T-helper 1 cell (primary cell): ENCODE results near the gene GRIK1.
"Not testable (repeated sequence)": the region's sequence is repeated elsewhere in the genome, so short reads cannot be mapped to it uniquely, and the experiment has no call there.

ENCODE experiments used
- DNase-seq, 5 donors: peaks; one replicate each; pipeline ENCODE4 v3.0.0-alpha.2; 2012 to 2020
- total RNA-seq, 4 donors: gene quantifications; one replicate each; lab custom pipeline; 2026; lab: John Stamatoyannopoulos, UW

GRIK1 gene
- total RNA-seq, result 0 reads per million in 4 donors

- DNase-seq, result no peak
Observed at GRCh38 chr21:29939924-29940275, at the start of gene GRIK1. Gene GRIK1 (minus strand): TSS chr21:29939996.

- DNase-seq, result no peak
Observed at GRCh38 chr21:29987762-29988161, 48.0 kb upstream of the GRIK1 start.

- DNase-seq, result no peak
Observed at GRCh38 chr21:29985866-29986265, 46.1 kb upstream of the GRIK1 start.

GRCh38 chr21:29979043-29979442 is 39.2 kb upstream of the GRIK1 start:
- no peak for DNase-seq

GRCh38 chr21:29975776-29976175 is 36.0 kb upstream of the GRIK1 start:
- DNase-seq, result no peak

GRCh38 chr21:29973258-29973657 is 33.5 kb upstream of the GRIK1 start:
- no peak for DNase-seq

GRCh38 chr21:29961291-29962027 is 21.7 kb upstream of the GRIK1 start:
- DNase-seq, result no peak

- no peak for DNase-seq
Observed at GRCh38 chr21:29958551-29958950, 18.8 kb upstream of the GRIK1 start.

- DNase-seq, result not testable (repeated sequence)
Observed at GRCh38 chr21:29958035-29958434, 18.2 kb upstream of the GRIK1 start.

GRCh38 chr21:29953690-29954089 is 13.9 kb upstream of the GRIK1 start:
- DNase-seq, result no peak

GRCh38 chr21:29953072-29953471 is 13.3 kb upstream of the GRIK1 start:
- no peak for DNase-seq

GRCh38 chr21:29951911-29952310 is 12.1 kb upstream of the GRIK1 start:
- no peak for DNase-seq

- DNase-seq, result no peak
Observed at GRCh38 chr21:29949991-29950390, 10.2 kb upstream of the GRIK1 start.

GRCh38 chr21:29947119-29947518 is 7.3 kb upstream of the GRIK1 start:
- DNase-seq, result no peak

- no peak for DNase-seq
Observed at GRCh38 chr21:29943885-29944284, 4.1 kb upstream of the GRIK1 start.

- no peak for DNase-seq
Observed at GRCh38 chr21:29942034-29942433, 2.2 kb upstream of the GRIK1 start.

- no peak for DNase-seq
Observed at GRCh38 chr21:29940991-29941390, 1.2 kb upstream of the GRIK1 start.

GRCh38 chr21:29940361-29940760 is 565 bp upstream of the GRIK1 start:
- no peak for DNase-seq

- DNase-seq, result no peak
Observed at GRCh38 chr21:29939104-29939923, 482 bp downstream of the GRIK1 start.

GRCh38 chr21:29938776-29939103 is 1.1 kb downstream of the GRIK1 start:
- DNase-seq, result no peak

- DNase-seq, result no peak
Observed at GRCh38 chr21:29933088-29933487, 6.7 kb downstream of the GRIK1 start.

GRCh38 chr21:29928537-29928936 is 11.3 kb downstream of the GRIK1 start:
- DNase-seq, result no peak

- DNase-seq, result no peak
Observed at GRCh38 chr21:29920938-29921337, 18.9 kb downstream of the GRIK1 start.

GRCh38 chr21:29914326-29914725 is 25.5 kb downstream of the GRIK1 start:
- DNase-seq, result no peak
